Spleen (tissue), 11 donors: Measurements from ENCODE around the gene CSNK1E. TPM values are rescaled to one million over a fixed set of nuclear protein-coding genes. Genes with fewer than 3 reads are reported as not detected.
A peak's percentile ranks its signal among the peaks of the same experiment; 100 is the strongest.

Experiments used
- DNase-seq: peaks from one replicate; pipeline ENCODE4 v3.0.0-alpha.2; 2020
- H3K27ac ChIP-seq, 8 donors: fragments of 200-600 bp; sonication (generic) in 7 of 8; 1 replicate in 4 of 8; 2 replicates in 4 of 8; pipeline versions ENCODE4 v1.5.0 to v1.8.0; 2016 to 2021; ENCODE audit warnings: inconsistent platforms in 4 of 8, mild to moderate bottlenecking in 4 of 8, moderate library complexity in 1 of 8
- H3K27me3 ChIP-seq, 7 donors: fragments of 200-600 bp; sonication (generic) in 6 of 7; replicated peaks in 1 of 7; 1 replicate in 4 of 7; 2 replicates in 3 of 7; pipeline versions ENCODE4 v1.5.0 to v1.8.0; 2016 to 2021; ENCODE audit warnings: inconsistent platforms in 3 of 7, mild to moderate bottlenecking in 1 of 7
- H3K36me3 ChIP-seq, 6 donors: fragments of 200-600 bp; sonication (generic) in 5 of 6; 1 replicate in 4 of 6; 2 replicates in 2 of 6; pipeline versions ENCODE4 v1.5.0 to v1.8.0; 2016 to 2021; ENCODE audit warnings: inconsistent platforms in 2 of 6
- H3K4me1 ChIP-seq, 6 donors: fragments of 200-600 bp; sonication (generic) in 5 of 6; 1 replicate in 3 of 6; 2 replicates in 3 of 6; pipeline versions ENCODE4 v1.5.0 to v1.8.0; 2016 to 2021; ENCODE audit warnings: inconsistent platforms in 3 of 6
- H3K4me3 ChIP-seq, 8 donors: fragments of 200-600 bp; sonication (generic) in 7 of 8; 1 replicate in 4 of 8; 2 replicates in 4 of 8; pipeline versions ENCODE4 v1.5.0 to v1.8.0; 2016 to 2021; ENCODE audit warnings: inconsistent platforms in 4 of 8, mild to moderate bottlenecking in 4 of 8, moderate library complexity in 2 of 8
- H3K9me3 ChIP-seq, 8 donors: fragments of 200-600 bp; sonication (generic) in 7 of 8; 1 replicate in 4 of 8; 2 replicates in 4 of 8; pipeline versions ENCODE4 v1.5.0 to v1.8.0; 2016 to 2021; ENCODE audit warnings: inconsistent platforms in 4 of 8
- CTCF ChIP-seq, 11 experiments: fragments of 200-600 bp in 7 of 11; fragments of 450-650 bp in 4 of 11; sonication (generic) in 4 of 11; IDR thresholded peaks in 8 of 11; conservative IDR thresholded peaks in 3 of 11; 1 replicate in 7 of 11; 2 replicates in 4 of 11; pipeline versions ENCODE4 v1.4.0 to v1.8.0; 2016 to 2021; ENCODE audit warnings: antibody characterized with exemption in 11 of 11, inconsistent platforms in 4 of 11, mild to moderate bottlenecking in 1 of 11
- POLR2A ChIP-seq, 3 donors: fragments of 450-650 bp; IDR thresholded peaks; one replicate each; pipeline ENCODE4 v1.5.1; 2017; ENCODE audit warnings: antibody characterized with exemption in 3 of 3, mild to moderate bottlenecking in 1 of 3
- POLR2AphosphoS5 ChIP-seq, 3 donors: sonication (generic); formaldehyde crosslinking; IDR thresholded peaks; one replicate each; pipeline ENCODE4 v1.5.1; 2017; ENCODE audit warnings: antibody characterized with exemption in 3 of 3
- WGBS, 5 donors: extraction: QIAGEN DNeasy Blood & Tissue Kit in 3 of 5; methylation state at CpG; one replicate each; pipeline versions ENCODE4 v1.1.5 to v1.1.7; 2013 to 2018; 5-methylcytosine and 5-hydroxymethylcytosine counted together
- intact Hi-C: fragments of 100-400 bp; cut with DNase I; formaldehyde crosslinking; loops from one replicate; pipeline ENCODE4 v1.15.0; 2023; ENCODE audit warnings: low total_unique reads
- polyA plus RNA-seq, 3 donors: library from polyadenylated mRNA; stranded (reverse); fragments of 200-250 nt; gene quantifications; one replicate each; pipeline ENCODE4 v1.2.1, GENCODE V29; 2013
- total RNA-seq, 7 donors: library from RNA; depleted of rRNA in 3 of 7; stranded (reverse); fragments of >200 nt in 3 of 7; fragmentation: NEBNext Ultra II Directional in 4 of 7; extraction: Animal tissue kit (Norgen Biotek cat#: 25700) in 4 of 7; gene quantifications; one replicate each; pipeline versions ENCODE4 v1.1.0 to v1.2.1, GENCODE V29; 2016 to 2021
- donor health status: healthy with polysubstance abuse.
- donor health status: DM: no; HTN: no; CAD: no; lungs with moderate emphysema.
- donor health status: DM: no; HTN: no; CAD: no.
- donor health status: Bipolar disorder and iron deficiency.
- donor health status: healthy.
- donor health status: DM: no; HTN: no; CAD: no.
- donor health status: DM: yes; HTN: yes; CAD: no.

CSNK1E gene
- total and polyA plus RNA-seq, 10 donors, result 32.8 to 157 (median 103) TPM

GRCh38 chr22:38320605-38321402 is 3.6 kb upstream of the CSNK1E start:
- peaks cover 0 to 6% (median 0%) of the 10 kb centered on the region in 7 donors for H3K27me3 ChIP-seq
- peaks cover 9 to 29% (median 23%) of the 10 kb centered on the region in 6 donors for H3K4me1 ChIP-seq
- no peaks in the 10 kb centered on the region for H3K9me3 ChIP-seq
- H3K27ac ChIP-seq, result no peak overlapping the region
- no peak for TF ChIP-seq POLR2A (IDR thresholded peaks at IDR 0.05)
- TF ChIP-seq POLR2AphosphoS5 (IDR thresholded peaks at IDR 0.05), result no peak
- TF ChIP-seq CTCF (IDR thresholded peaks at IDR 0.05 in 8 of 11, conservative IDR thresholded peaks at IDR 0.05 in 3 of 11), result no peak
- H3K36me3 ChIP-seq, result no peaks in the 10 kb centered on the region
- WGBS, 5 donors, result 84 to 88% (median 86%) methylated on average over 11 of the region's 11 CpGs
- no peak for DNase-seq
- no peak overlapping the region for H3K4me3 ChIP-seq
- intact Hi-C loops, result no loop called here

GRCh38 chr22:38318792-38319773 is 1.9 kb upstream of the CSNK1E start:
- no peak for TF ChIP-seq CTCF (IDR thresholded peaks at IDR 0.05 in 8 of 11, conservative IDR thresholded peaks at IDR 0.05 in 3 of 11)
- no peak for TF ChIP-seq POLR2A (IDR thresholded peaks at IDR 0.05)
- no peak for TF ChIP-seq POLR2AphosphoS5 (IDR thresholded peaks at IDR 0.05)
- intact Hi-C loops, result no loop called here
- H3K9me3 ChIP-seq, result no peaks in the 10 kb centered on the region
- no peaks in the 10 kb centered on the region for H3K36me3 ChIP-seq
- 88 to 97% (median 90%) methylated on average over 14 of the region's 14 CpGs for WGBS, 5 donors
- no peak for DNase-seq
- peaks cover 21 to 46% (median 41%) of the 10 kb centered on the region in 6 donors for H3K4me1 ChIP-seq
- H3K27me3 ChIP-seq, result peaks cover 0 to 6% (median 0%) of the 10 kb centered on the region in 7 donors
- H3K4me3 ChIP-seq, result no peak overlapping the region
- H3K27ac ChIP-seq, result peak overlapping the region; percentile 63 to 97 (median 92)

- DNase-seq, result no peak
- Histone ChIP-seq H3K9me3 (no peaks in the 10 kb centered on the region), H3K4me3 (peak overlapping the region in 6 of 8 donors; percentile 2 to 85 (median 40)), H3K27ac (peak overlapping the region; percentile 63 to 97 (median 92)), H3K4me1 (peaks cover 29 to 55% (median 50%) of the 10 kb centered on the region in 6 donors), H3K27me3 (peaks cover 0 to 6% (median 0%) of the 10 kb centered on the region in 7 donors), H3K36me3 (peaks cover 0 to 7% (median 0%) of the 10 kb centered on the region in 6 donors)
- TF ChIP-seq POLR2A (IDR thresholded peaks at IDR 0.05) (no peak), CTCF (IDR thresholded peaks at IDR 0.05 in 8 of 11, conservative IDR thresholded peaks at IDR 0.05 in 3 of 11) (no peak), POLR2AphosphoS5 (IDR thresholded peaks at IDR 0.05) (peak in 2 of 3 donors; percentile 62 to 64)
- intact Hi-C loops, result no loop called here
- 23 to 31% (median 29%) methylated on average over 17 to 18 of the region's 18 CpGs for WGBS, 5 donors
Measured at GRCh38 chr22:38317995-38318715, 922 bp upstream of the CSNK1E start.
